HL-60/S4 treated with phorbol 12-myristate 13-acetate at 8.2 ng/mL for 4 days and 3 days (cell line): ENCODE measurements around the gene APRT.

ENCODE experiments used
- in situ Hi-C: fragments of 300-500 bp; cut with MboI; formaldehyde crosslinking; loops from 2 replicates; pipeline ENCODE4 v1.15.0; 2022; ENCODE audit warnings: low sequenced_read_pairs

Gene APRT

GRCh38 chr16:88760424-88761142 is 51.1 kb downstream of the APRT start:
- in situ Hi-C loops: no loop called here

GRCh38 chr16:88759976-88760350 is 51.8 kb downstream of the APRT start:
- in situ Hi-C loops: no loop called here
